AG08395 (cell line): ENCODE measurements around the gene MRPL53.

Experiments
- DNase-seq: peaks from one replicate; pipeline ENCODE4 v3.0.0; 2012; ENCODE audit warnings: mixed read lengths, low spot score

The MRPL53 gene

DNA sequence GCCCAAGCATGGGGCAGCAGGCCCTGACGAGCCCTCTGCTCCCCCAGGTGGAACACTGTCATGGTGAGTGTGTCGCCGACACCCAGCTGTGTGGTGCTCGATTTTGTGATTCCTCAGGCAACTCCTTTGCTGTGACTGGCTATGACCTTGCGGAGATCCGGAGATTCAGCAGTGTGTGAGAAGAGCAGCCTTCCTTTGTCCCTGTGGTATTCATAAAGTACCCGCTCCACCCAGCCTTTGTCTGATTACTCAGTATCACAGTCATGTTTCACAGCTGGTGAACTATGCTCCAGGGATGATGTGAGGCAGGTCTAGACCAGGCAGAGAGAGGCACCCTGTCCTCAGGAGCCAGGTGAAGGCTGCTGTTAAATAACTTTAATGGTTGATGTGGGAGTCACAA lies 47.0 kb downstream of the MRPL53 start:
- DNase-seq: peak; percentile 38

GRCh38 chr2:74424995-74425406 lies 47.5 kb downstream of the MRPL53 start:
- DNase-seq: no peak

- DNase-seq: no peak
These were observed 48.1 kb downstream of the MRPL53 start for GRCh38 chr2:74424139-74424992.

DNA sequence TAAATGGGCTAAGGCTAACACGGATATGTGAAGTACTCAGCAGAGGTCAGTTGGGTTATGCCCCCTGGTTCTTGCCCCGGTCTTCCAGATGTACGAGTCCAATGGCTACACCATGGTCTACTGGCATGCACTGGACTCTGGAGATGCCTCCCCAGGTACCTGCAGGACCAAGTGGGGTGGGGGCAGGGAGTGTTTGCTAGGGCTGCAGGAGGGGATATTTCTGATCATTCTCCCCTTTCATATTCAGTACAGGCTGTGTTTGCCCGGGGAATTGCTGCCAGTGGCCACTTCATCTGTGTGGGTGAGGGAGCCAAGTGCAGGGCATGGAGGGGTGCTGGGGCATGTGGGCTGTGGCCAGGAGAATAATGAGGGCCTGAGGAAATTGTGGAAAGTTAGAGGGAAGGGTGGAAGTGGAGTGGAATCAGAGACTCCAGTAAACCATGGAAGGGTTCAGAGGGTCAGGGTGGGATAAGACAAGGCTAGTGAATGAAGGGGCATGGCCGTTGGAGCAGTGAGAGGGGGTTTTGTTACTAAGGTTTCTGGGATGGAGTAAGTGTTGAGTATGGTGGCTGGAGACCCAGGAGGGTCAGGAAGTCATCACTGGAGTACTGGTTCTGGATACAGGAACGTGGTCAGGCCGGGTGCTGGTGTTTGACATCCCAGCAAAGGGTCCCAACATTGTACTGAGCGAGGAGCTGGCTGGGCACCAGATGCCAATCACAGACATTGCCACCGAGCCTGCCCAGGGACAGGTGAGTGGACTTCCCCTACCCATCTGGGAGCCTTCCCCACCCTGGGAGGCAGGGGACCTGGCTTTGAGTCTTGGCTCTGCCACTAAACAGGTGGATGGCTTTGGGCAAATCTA lies 49.0 kb downstream of the MRPL53 start:
- DNase-seq: no peak
